HG02588 (cell line): ENCODE data around the gene ANO10.

ENCODE experiments used
- ATAC-seq: cut with Tn5 transposase; IDR thresholded peaks from one replicate; pipeline ENCODE4 v1.9.1; 2021; ENCODE audit warnings: mild to moderate bottlenecking, moderate library complexity; ENCODE audit not compliant: unreplicated experiment

Gene ANO10

GRCh38 chr3:43423639-43424038 is 198.2 kb downstream of the ANO10 start:
- no peak for ATAC-seq

GRCh38 chr3:43423142-43423541 is 198.7 kb downstream of the ANO10 start:
- ATAC-seq = no peak

GRCh38 chr3:43418601-43419272 is 203.1 kb downstream of the ANO10 start:
- no peak for ATAC-seq

GRCh38 chr3:43417133-43417532 is 204.7 kb downstream of the ANO10 start:
- ATAC-seq = no peak

- ATAC-seq = no peak
These were observed 206.7 kb downstream of the ANO10 start for GRCh38 chr3:43415088-43415487.

GRCh38 chr3:43413676-43414368 is 208.0 kb downstream of the ANO10 start:
- ATAC-seq = no peak

GRCh38 chr3:43411429-43411828 is 210.4 kb downstream of the ANO10 start:
- ATAC-seq = no peak

GRCh38 chr3:43410592-43410991 is 211.2 kb downstream of the ANO10 start:
- ATAC-seq = no peak

- no peak for ATAC-seq
These were observed 212.3 kb downstream of the ANO10 start for GRCh38 chr3:43409506-43409905.

GRCh38 chr3:43406643-43407023 is 215.2 kb downstream of the ANO10 start:
- no peak for ATAC-seq

GRCh38 chr3:43405888-43406642 is 215.7 kb downstream of the ANO10 start:
- no peak for ATAC-seq

GRCh38 chr3:43400781-43401730 is 220.8 kb downstream of the ANO10 start:
- no peak for ATAC-seq

- ATAC-seq = no peak
These were observed 221.6 kb downstream of the ANO10 start for GRCh38 chr3:43400167-43400566.

GRCh38 chr3:43399034-43399433 is 222.8 kb downstream of the ANO10 start:
- peak; percentile 55 for ATAC-seq

- ATAC-seq = no peak
These were observed 227.7 kb downstream of the ANO10 start for GRCh38 chr3:43394041-43394554.

- ATAC-seq = no peak
These were observed 230.2 kb downstream of the ANO10 start for GRCh38 chr3:43391621-43392020.

GRCh38 chr3:43390255-43390588 is 231.6 kb downstream of the ANO10 start:
- ATAC-seq = no peak

- ATAC-seq = no peak
These were observed 232.2 kb downstream of the ANO10 start for GRCh38 chr3:43389388-43390254.

- no peak for ATAC-seq
These were observed 232.9 kb downstream of the ANO10 start for GRCh38 chr3:43388915-43389314.

- no peak for ATAC-seq
These were observed 233.6 kb downstream of the ANO10 start for GRCh38 chr3:43388175-43388574.
